Measurements from ENCODE around the gene DUXA.

DUXA gene

GRCh38 chr19:57105976-57106721 lies 61.1 kb downstream of the DUXA start:
- no peak overlapping the region for H3K4me3 ChIP-seq (ENCODE audit: low read depth, low read length)
- no peaks in the 10 kb centered on the region for H3K36me3 ChIP-seq (ENCODE audit: control insufficient read depth, insufficient read depth, low read length)
- H3K27ac ChIP-seq (ENCODE audit: low read depth, low read length) = no peak overlapping the region
- peaks cover 60% of the 10 kb centered on the region for H3K9me3 ChIP-seq (ENCODE audit: control insufficient read depth, insufficient read depth, low read length)
- no peak overlapping the region for H3K9ac ChIP-seq (ENCODE audit: low read depth, low read length)
- no peaks in the 10 kb centered on the region for H3K4me1 ChIP-seq (ENCODE audit: control insufficient read depth, insufficient read depth, low read length)
- no peaks in the 10 kb centered on the region for H3K27me3 ChIP-seq (ENCODE audit: control insufficient read depth, insufficient read depth, low read length)
